ENCODE measurements around the gene WDR83. TPM values are rescaled to one million over a fixed set of nuclear protein-coding genes. Genes with fewer than 3 reads are reported as not detected.

The WDR83 gene
- polyA plus RNA-seq, 2 of the 4 experiments (the other 2 are of a cell fraction), result 4.8 to 11.4 TPM

- CTCF ChIA-PET, result interaction anchor here (0.6 kb wide), 1 partner anchor 58 kb away, joined by 4 read pairs; no protein-coding TSS in a partner anchor
- H3K4me3 ChIP-seq, result no peak overlapping the region
- ATAC-seq (no peak), FAIRE-seq (no peak), DNase-seq (ENCODE audit: low read depth in 1 of 2, low spot score in 1 of 2) (no peak)
- no peak overlapping the region for H3K27ac ChIP-seq
- H3K4me1 ChIP-seq, result no peaks in the 10 kb centered on the region
- TF ChIP-seq RAD21 (conservative IDR thresholded peaks at IDR 0.05 in 1 of 2, IDR thresholded peaks at IDR 0.05 in 1 of 2) (no peak), HDAC2 (IDR thresholded peaks at IDR 0.05) (no peak), ZC3H11A (IDR thresholded peaks at IDR 0.05) (no peak), PHF8 (IDR thresholded peaks at IDR 0.05; ENCODE audit: borderline replicate concordance, low read depth) (no peak), HOXA7 (CRISPR knock-in tag; IDR thresholded peaks at IDR 0.05) (no peak), CBX8 (IDR thresholded peaks at IDR 0.05) (no peak)
- TF ChIP-seq, protein P1, sequence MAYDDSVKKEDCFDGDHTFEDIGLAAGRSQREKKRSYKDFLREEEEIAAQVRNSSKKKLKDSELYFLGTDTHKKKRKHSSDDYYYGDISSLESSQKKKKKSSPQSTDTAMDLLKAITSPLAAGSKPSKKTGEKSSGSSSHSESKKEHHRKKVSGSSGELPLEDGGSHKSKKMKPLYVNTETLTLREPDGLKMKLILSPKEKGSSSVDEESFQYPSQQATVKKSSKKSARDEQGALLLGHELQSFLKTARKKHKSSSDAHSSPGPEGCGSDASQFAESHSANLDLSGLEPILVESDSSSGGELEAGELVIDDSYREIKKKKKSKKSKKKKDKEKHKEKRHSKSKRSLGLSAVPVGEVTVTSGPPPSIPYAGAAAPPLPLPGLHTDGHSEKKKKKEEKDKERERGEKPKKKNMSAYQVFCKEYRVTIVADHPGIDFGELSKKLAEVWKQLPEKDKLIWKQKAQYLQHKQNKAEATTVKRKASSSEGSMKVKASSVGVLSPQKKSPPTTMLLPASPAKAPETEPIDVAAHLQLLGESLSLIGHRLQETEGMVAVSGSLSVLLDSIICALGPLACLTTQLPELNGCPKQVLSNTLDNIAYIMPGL (CRISPR knock-in tag; IDR thresholded peaks at IDR 0.05; ENCODE audit: borderline replicate concordance), result no peak
- 96% methylated on average over 16 of the region's 29 CpGs for WGBS (ENCODE audit: missing lambda C conversion rate)
- H3K9me3 ChIP-seq, result no peaks in the 10 kb centered on the region
- POLR2A ChIA-PET, result no interaction called here
- H3K4me2 ChIP-seq, result no peak overlapping the region
These were observed 39.2 kb downstream of the WDR83 start for GRCh38 chr19:12705654-12706331.

GRCh38 chr19:12706332-12706718, 39.7 kb downstream of the WDR83 start:
- TF ChIP-seq NPAS2 (CRISPR knock-in tag; IDR thresholded peaks at IDR 0.05; ENCODE audit: borderline replicate concordance) (no peak), RFX5 (IDR thresholded peaks at IDR 0.05) (no peak)
- TF ChIP-seq, protein P2, sequence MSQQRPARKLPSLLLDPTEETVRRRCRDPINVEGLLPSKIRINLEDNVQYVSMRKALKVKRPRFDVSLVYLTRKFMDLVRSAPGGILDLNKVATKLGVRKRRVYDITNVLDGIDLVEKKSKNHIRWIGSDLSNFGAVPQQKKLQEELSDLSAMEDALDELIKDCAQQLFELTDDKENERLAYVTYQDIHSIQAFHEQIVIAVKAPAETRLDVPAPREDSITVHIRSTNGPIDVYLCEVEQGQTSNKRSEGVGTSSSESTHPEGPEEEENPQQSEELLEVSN (IDR thresholded peaks at IDR 0.05; ENCODE audit: borderline replicate concordance, low read depth), result no peak
- Histone ChIP-seq H3K27ac (no peak overlapping the region), H3K4me3 (no peak overlapping the region), H3K4me1 (no peaks in the 10 kb centered on the region), H3K9me3 (no peaks in the 10 kb centered on the region), H3K4me2 (no peak overlapping the region)
- FAIRE-seq (no peak), DNase-seq (ENCODE audit: low read depth in 1 of 2, low spot score in 1 of 2) (no peak), ATAC-seq (no peak)
- ChIA-PET CTCF (interaction anchor here (0.6 kb wide), 1 partner anchor 58 kb away, joined by 4 read pairs; no protein-coding TSS in a partner anchor), POLR2A (no interaction called here)
- 91% methylated on average over 5 of the region's 13 CpGs for WGBS (ENCODE audit: missing lambda C conversion rate)

DNA sequence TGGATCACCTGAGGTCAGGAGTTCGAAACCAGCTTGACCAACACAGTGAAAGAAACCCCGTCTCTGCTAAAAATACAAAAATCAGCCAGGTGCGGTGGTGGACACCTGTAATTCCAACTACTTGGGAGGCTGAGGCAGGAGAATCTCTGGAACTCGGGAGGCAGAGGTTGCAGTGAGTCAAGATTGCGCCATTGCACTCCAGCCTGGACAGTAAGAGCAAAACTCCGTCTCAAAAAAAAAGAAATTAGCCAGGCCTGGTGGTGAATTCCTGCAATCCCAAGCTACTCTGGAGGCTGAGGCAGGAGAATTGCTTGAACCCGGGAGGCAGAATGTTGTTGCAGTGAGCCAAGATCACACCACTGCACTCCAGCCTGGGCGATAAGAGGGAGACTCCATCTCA, 42.0 kb downstream of the WDR83 start:
- TF ChIP-seq CHD4 (IDR thresholded peaks at IDR 0.05; ENCODE audit: borderline replicate concordance) (no peak), ZC3H11A (IDR thresholded peaks at IDR 0.05) (no peak), EHMT2 (IDR thresholded peaks at IDR 0.05; ENCODE audit: low read depth) (no peak), JUNB (IDR thresholded peaks at IDR 0.05) (no peak), RFX5 (IDR thresholded peaks at IDR 0.05) (no peak), TP53 (CRISPR knock-in tag; IDR thresholded peaks at IDR 0.05) (no peak), JUN (IDR thresholded peaks at IDR 0.05) (no peak), KDM1A (IDR thresholded peaks at IDR 0.05; ENCODE audit: low read depth) (no peak), HDAC2 (IDR thresholded peaks at IDR 0.05) (no peak), RARB (CRISPR knock-in tag; IDR thresholded peaks at IDR 0.05) (no peak), MAFK (IDR thresholded peaks at IDR 0.05; ENCODE audit: partially characterized antibody) (no peak), SMC3 (IDR thresholded peaks at IDR 0.05) (no peak), ZFP36 (IDR thresholded peaks at IDR 0.05; ENCODE audit: borderline replicate concordance, partially characterized antibody) (no peak)
- FAIRE-seq (no peak), DNase-seq (ENCODE audit: low read depth in 1 of 2, low spot score in 1 of 2) (no peak), ATAC-seq (no peak)
- no peak overlapping the region for H3K4me2 ChIP-seq
- H3K4me1 ChIP-seq, result no peaks in the 10 kb centered on the region
- H3K27ac ChIP-seq, result no peak overlapping the region
- CTCF ChIA-PET, result interaction anchor here (0.7 to 2.9 kb wide), 7 partner anchors 11 to 1853 kb away, joined by 3 to 11 read pairs (median 5); no protein-coding TSS in a partner anchor
- POLR2A ChIA-PET, result interaction anchor here (0.7 kb wide), 2 partner anchors 29 to 77 kb away, joined by 3 to 6 read pairs; partner anchors contain the start of gene GET3
- 95% methylated on average over 8 of the region's 8 CpGs for whole genome bisulfite sequencing (ENCODE audit: missing lambda C conversion rate)
- H3K4me3 ChIP-seq, result no peak overlapping the region
- no peaks in the 10 kb centered on the region for H3K9me3 ChIP-seq
